Gastrocnemius medialis (tissue), 4 donors: ENCODE measurements around the gene CHIC2.

Experiments
- CTCF ChIP-seq, 5 experiments: fragments of 450-650 bp in 3 of 5; fragments of 200-600 bp in 2 of 5; sonication (generic) in 2 of 5; IDR thresholded peaks in 4 of 5; conservative IDR thresholded peaks in 1 of 5; 1 replicate in 4 of 5; 2 replicates in 1 of 5; pipeline ENCODE4 v1.5.1; 2016 to 2019; ENCODE audit warnings: antibody characterized with exemption in 5 of 5, mild to moderate bottlenecking in 3 of 5, moderate library complexity in 3 of 5
- POLR2A ChIP-seq, 2 donors: fragments of 450-650 bp; IDR thresholded peaks; one replicate each; pipeline ENCODE4 v1.6.1; 2017; ENCODE audit warnings: antibody characterized with exemption in 2 of 2, mild to moderate bottlenecking in 2 of 2, moderate library complexity in 2 of 2

DNA sequence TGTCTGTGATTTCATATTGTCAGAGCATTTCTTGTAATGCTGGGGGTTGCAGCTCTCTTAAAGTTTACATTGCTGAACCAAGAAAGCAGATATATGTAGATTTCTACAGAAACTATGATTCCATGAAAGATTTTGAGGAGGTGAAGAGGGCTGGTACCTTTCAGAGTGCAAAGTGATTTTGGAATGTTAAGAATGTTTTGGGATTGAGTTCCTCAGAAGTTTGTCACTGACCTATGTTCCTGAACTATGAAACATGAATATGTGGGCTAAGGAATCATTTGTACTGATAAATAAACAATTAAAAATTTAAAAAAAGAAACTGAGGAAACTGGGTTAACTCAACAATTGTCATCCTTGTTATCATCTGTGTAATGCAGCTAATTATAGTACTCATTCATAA lies 12.3 kb upstream of the CHIC2 start:
- TF ChIP-seq CTCF (IDR thresholded peaks at IDR 0.05 in 4 of 5, conservative IDR thresholded peaks at IDR 0.05 in 1 of 5) (no peak), POLR2A (IDR thresholded peaks at IDR 0.05) (no peak)
